Gastrocnemius medialis (tissue), 4 donors: ENCODE results near the gene RBCK1. TPM values are rescaled to one million over a fixed set of nuclear protein-coding genes. Genes with fewer than 3 reads are reported as not detected.

Experiments
- ATAC-seq, 2 donors: fragments of 150-250 bp; one replicate each; pipeline ENCODE4 v1.9.1; 2016
- DNase-seq, 2 donors: peaks; one replicate each; pipeline ENCODE4 v3.0.0-alpha.2; 2019
- H3K27ac ChIP-seq, 4 donors: fragments of 200-600 bp; sonication (generic); 1 replicate in 1 of 4; 2 replicates in 3 of 4; pipeline ENCODE4 v1.5.1; 2016 to 2018; ENCODE audit warnings: mild to moderate bottlenecking in 2 of 4, moderate library complexity in 1 of 4
- H3K27me3 ChIP-seq, 3 donors: fragments of 200-600 bp; sonication (generic) in 2 of 3; 1 replicate in 1 of 3; 2 replicates in 2 of 3; pipeline versions ENCODE4 v1.5.1 to v1.6.0; 2016 to 2019; ENCODE audit warnings: mild to moderate bottlenecking in 1 of 3, moderate library complexity in 1 of 3
- H3K36me3 ChIP-seq, 2 donors: fragments of 200-600 bp; sonication (generic) in 1 of 2; one replicate each; pipeline ENCODE4 v1.5.1; 2017 to 2018
- H3K4me1 ChIP-seq, 2 donors: fragments of 200-600 bp; sonication (generic) in 1 of 2; one replicate each; pipeline ENCODE4 v1.5.1; 2016 to 2017; ENCODE audit warnings: mild to moderate bottlenecking in 2 of 2
- H3K4me3 ChIP-seq, 4 donors: fragments of 200-600 bp; sonication (generic) in 3 of 4; 1 replicate in 1 of 4; 2 replicates in 3 of 4; pipeline ENCODE4 v1.5.1; 2016 to 2019; ENCODE audit warnings: mild to moderate bottlenecking in 2 of 4
- H3K9me3 ChIP-seq, 3 donors: fragments of 200-600 bp; sonication (generic) in 2 of 3; 1 replicate in 1 of 3; 2 replicates in 2 of 3; pipeline ENCODE4 v1.5.1; 2016 to 2019
- CTCF ChIP-seq, 5 experiments: fragments of 450-650 bp in 3 of 5; fragments of 200-600 bp in 2 of 5; sonication (generic) in 2 of 5; IDR thresholded peaks in 4 of 5; conservative IDR thresholded peaks in 1 of 5; 1 replicate in 4 of 5; 2 replicates in 1 of 5; pipeline ENCODE4 v1.5.1; 2016 to 2019; ENCODE audit warnings: antibody characterized with exemption in 5 of 5, mild to moderate bottlenecking in 3 of 5, moderate library complexity in 3 of 5
- POLR2A ChIP-seq, 2 donors: fragments of 450-650 bp; IDR thresholded peaks; one replicate each; pipeline ENCODE4 v1.6.1; 2017; ENCODE audit warnings: antibody characterized with exemption in 2 of 2, mild to moderate bottlenecking in 2 of 2, moderate library complexity in 2 of 2
- in situ Hi-C, 4 donors: fragments of 200-750 bp; cut with MboI; loops; one replicate each; pipeline versions ENCODE4 v1.15.0 to v1.8.0; 2017; ENCODE audit warnings: low sequenced_read_pairs in 4 of 4
- intact Hi-C: fragments of 100-400 bp; cut with DNase I; formaldehyde crosslinking; loops from one replicate; pipeline ENCODE4 v1.15.1; 2023; ENCODE audit warnings: low total_unique reads
- total RNA-seq, 4 donors: library from RNA; depleted of rRNA; stranded (reverse); fragments of >200 nt; gene quantifications; one replicate each; pipeline versions ENCODE4 v1.1.0 to v1.2.3, GENCODE V29; 2016

RBCK1 gene
- total RNA-seq, 4 donors from 2014 or later, result 38.6 to 76.5 (median 62.6) TPM

GRCh38 chr20:380763-381580, 27.1 kb upstream of the RBCK1 start:
- TF ChIP-seq POLR2A (IDR thresholded peaks at IDR 0.05) (no peak), CTCF (IDR thresholded peaks at IDR 0.05 in 4 of 5, conservative IDR thresholded peaks at IDR 0.05 in 1 of 5) (no peak)
- H3K4me1 ChIP-seq, result peaks cover 0 to 11% of the 10 kb centered on the region in 2 donors
- no peaks in the 10 kb centered on the region for H3K36me3 ChIP-seq
- in situ Hi-C loops, result no loop called here
- no peak for ATAC-seq
- no peak for DNase-seq
- intact Hi-C loops, result no loop called here
- H3K27ac ChIP-seq, result peak overlapping the region; percentile 13 to 49 (median 38)
- H3K4me3 ChIP-seq, result peak overlapping the region; percentile 54 to 63 (median 54)
- peaks cover 0 to 22% (median 14%) of the 10 kb centered on the region in 3 donors for H3K27me3 ChIP-seq
- H3K9me3 ChIP-seq, result no peaks in the 10 kb centered on the region

- Histone ChIP-seq H3K27ac (peak overlapping the region; percentile 13 to 49 (median 38)), H3K9me3 (no peaks in the 10 kb centered on the region), H3K27me3 (peaks cover 0 to 22% (median 14%) of the 10 kb centered on the region in 3 donors), H3K4me3 (peak overlapping the region; percentile 54 to 63 (median 54)), H3K36me3 (no peaks in the 10 kb centered on the region), H3K4me1 (peaks cover 0 to 11% of the 10 kb centered on the region in 2 donors)
- in situ Hi-C loops, result no loop called here
- peak; percentile 27 to 48 for DNase-seq
- peak in 1 of 2 donors; percentile 60 for ATAC-seq
- TF ChIP-seq CTCF (IDR thresholded peaks at IDR 0.05 in 4 of 5, conservative IDR thresholded peaks at IDR 0.05 in 1 of 5) (no peak), POLR2A (IDR thresholded peaks at IDR 0.05) (peak in 1 of 2 donors; percentile 11)
- intact Hi-C loops, result no loop called here
Observed at GRCh38 chr20:381581-382290, 26.4 kb upstream of the RBCK1 start.

GRCh38 chr20:382291-383115, 25.6 kb upstream of the RBCK1 start:
- Histone ChIP-seq H3K4me3 (peak overlapping the region; percentile 54 to 63 (median 54)), H3K36me3 (no peaks in the 10 kb centered on the region)

More at GRCh38 chr20:382291-383115, 25.6 kb upstream of the RBCK1 start:
- Histone ChIP-seq H3K27ac (peak overlapping the region in 1 of 4 donors; percentile 49), H3K27me3 (peaks cover 0 to 22% (median 14%) of the 10 kb centered on the region in 3 donors), H3K4me1 (peaks cover 0 to 11% of the 10 kb centered on the region in 2 donors), H3K9me3 (no peaks in the 10 kb centered on the region)
- DNase-seq (no peak), ATAC-seq (no peak)
- in situ Hi-C loops, result no loop called here
- TF ChIP-seq CTCF (IDR thresholded peaks at IDR 0.05 in 4 of 5, conservative IDR thresholded peaks at IDR 0.05 in 1 of 5) (no peak), POLR2A (IDR thresholded peaks at IDR 0.05) (no peak)
- intact Hi-C loops, result no loop called here
